HCT116 (cell line): ENCODE data around the gene ACTN1. TPM values are rescaled to one million over a fixed set of nuclear protein-coding genes. Genes with fewer than 3 reads are reported as not detected.

Source experiments
- ATAC-seq: fragments of 200-7000 bp; cut with Tn5 transposase; 2 replicates; pipeline ENCODE4 v1.9.1; 2020; ENCODE audit warnings: mild to moderate bottlenecking, moderate library complexity
- BruUV-seq: library from RNA; stranded (reverse); fragments of 400-500 nt; replicated peaks from 2 replicates; lab custom pipeline; 2021; lab: Mats Ljungman, UMichigan
- CTCF ChIA-PET: fragments of 300-600 bp; sonication (Branson Sonifier 250); formaldehyde crosslinking; loops from one replicate; lab custom pipeline; 2021; ENCODE audit warnings: antibody characterized with exemption; lab: Charles Lee
- POLR2A ChIA-PET: fragments of 300-600, 350-600 bp; sonication (Branson Sonifier 250); formaldehyde crosslinking; loops from one replicate; lab custom pipeline; 2021; ENCODE audit warnings: antibody characterized with exemption; lab: Charles Lee
- RAD21 ChIA-PET, 2 experiments: fragments of 300-600 bp; sonication (Branson Sonifier 250); formaldehyde crosslinking; loops; one replicate each; lab custom pipeline; 2023; ENCODE audit warnings: low total read pairs in 2 of 2; ENCODE audit not compliant: uncharacterized antibody in 2 of 2, unreplicated experiment in 2 of 2, low non-redundant PET in 1 of 2; lab: Charles Lee
- DNase-seq: peaks from one replicate; pipeline ENCODE4 v3.0.0-alpha.2; 2010; ENCODE audit warnings: low read depth, low spot score
- H2AFZ ChIP-seq: fragments of 200-600 bp; shearing (Covaris generic), sonication (generic); 2 replicates; pipeline ENCODE4 v1.6.1; 2017; ENCODE audit warnings: low read depth, mixed run types, mixed read lengths, antibody characterized with exemption, low read length; ENCODE audit not compliant: poor library complexity, severe bottlenecking
- H3K27ac ChIP-seq: 2 replicates; pipeline ENCODE4 v1.5.1; 2012; ENCODE audit warnings: low read depth, low read length
- H3K27me3 ChIP-seq: fragments of 200-600 bp; sonication (generic); 2 replicates; pipeline ENCODE4 v1.6.1; 2016; ENCODE audit warnings: mixed run types, low read length, mixed read lengths; ENCODE audit not compliant: insufficient read depth
- H3K36me3 ChIP-seq, 2 experiments: fragments of 200-500 bp in 1 of 2; fragments of 200-600 bp in 1 of 2; sonication (Bioruptor generic) in 1 of 2; sonication (generic) in 1 of 2; 2 replicates each; pipeline versions ENCODE4 v1.5.1 to v1.6.1; 2014 to 2016; ENCODE audit warnings: low read length in 2 of 2, inconsistent platforms in 1 of 2, mixed read lengths in 1 of 2, mixed run types in 1 of 2; ENCODE audit not compliant: insufficient read depth in 2 of 2, control insufficient read depth in 1 of 2
- H3K4me1 ChIP-seq, 2 experiments: fragments of 200-600 bp in 1 of 2; sonication (generic) in 1 of 2; 2 replicates each; pipeline versions ENCODE4 v1.5.1 to v1.6.1; 2012 to 2017; ENCODE audit warnings: low read length in 2 of 2, inconsistent platforms in 1 of 2, mild to moderate bottlenecking in 1 of 2, mixed read lengths in 1 of 2, mixed run types in 1 of 2, moderate library complexity in 1 of 2; ENCODE audit not compliant: insufficient read depth in 2 of 2, control insufficient read depth in 1 of 2
- H3K4me2 ChIP-seq: fragments of 200-600 bp; sonication (generic); 2 replicates; pipeline ENCODE4 v1.6.1; 2017; ENCODE audit warnings: mixed run types, low read length, mixed read lengths
- H3K4me3 ChIP-seq, 2 experiments: fragments of 200-600 bp in 1 of 2; sonication (generic) in 1 of 2; replicated peaks in 1 of 2; 2 replicates each; pipeline ENCODE4 v1.5.1; 2011 to 2016; ENCODE audit warnings: low read length in 2 of 2, control low read depth in 1 of 2, low read depth in 1 of 2, mild to moderate bottlenecking in 1 of 2, mixed read lengths in 1 of 2, mixed run types in 1 of 2
- H3K79me2 ChIP-seq: fragments of 200-600 bp; sonication (generic); 2 replicates; pipeline ENCODE4 v1.6.1; 2017; ENCODE audit warnings: mild to moderate bottlenecking, mixed run types, low read length, moderate library complexity, mixed read lengths; ENCODE audit not compliant: insufficient read depth
- H3K9ac ChIP-seq: fragments of 200-600 bp; sonication (generic); 2 replicates; pipeline ENCODE4 v1.6.1; 2016; ENCODE audit warnings: low read length, mixed read lengths
- H3K9me2 ChIP-seq: fragments of 200-600 bp; sonication (generic), shearing (Covaris generic); 2 replicates; pipeline ENCODE4 v1.6.1; 2017; ENCODE audit warnings: mixed run types, mild to moderate bottlenecking, moderate library complexity; ENCODE audit not compliant: insufficient read depth
- H3K9me3 ChIP-seq, 2 experiments: fragments of 200-500 bp in 1 of 2; fragments of 200-600 bp in 1 of 2; sonication (Bioruptor generic) in 1 of 2; sonication (generic) in 1 of 2; 2 replicates each; pipeline ENCODE4 v1.6.1; 2014 to 2017; ENCODE audit warnings: low read length in 2 of 2, mixed read lengths in 2 of 2, inconsistent platforms in 1 of 2, low read depth in 1 of 2, mild to moderate bottlenecking in 1 of 2, mixed run types in 1 of 2, moderate library complexity in 1 of 2; ENCODE audit not compliant: control insufficient read depth in 1 of 2, insufficient read depth in 1 of 2
- H4K20me1 ChIP-seq: fragments of 200-600 bp; sonication (generic), shearing (Covaris generic); 2 replicates; pipeline ENCODE4 v1.6.1; 2017; ENCODE audit warnings: mixed run types, mild to moderate bottlenecking, moderate library complexity; ENCODE audit not compliant: insufficient read depth
- CBX3 ChIP-seq: IDR thresholded peaks from 2 replicates; pipeline ENCODE4 v1.6.1; 2012; ENCODE audit warnings: low read depth
- CEBPB ChIP-seq: IDR thresholded peaks from 2 replicates; pipeline ENCODE4 v1.6.1; 2012; ENCODE audit warnings: low read depth
- EGR1 ChIP-seq: IDR thresholded peaks from 2 replicates; pipeline ENCODE4 v1.6.1; 2012; ENCODE audit warnings: low read depth
- ELF1 ChIP-seq: IDR thresholded peaks from 2 replicates; pipeline ENCODE4 v1.6.1; 2012; ENCODE audit warnings: low read depth, borderline replicate concordance
- EZH2phosphoT487 ChIP-seq: fragments of 200-600 bp; IDR thresholded peaks from 2 replicates; pipeline ENCODE4 v1.6.1; 2018; ENCODE audit warnings: antibody characterized with exemption, borderline replicate concordance
- FOSL1 ChIP-seq: IDR thresholded peaks from 2 replicates; pipeline ENCODE4 v1.6.1; 2012; ENCODE audit warnings: low read depth
- RAD21 ChIP-seq: IDR thresholded peaks from 2 replicates; pipeline ENCODE4 v1.6.1; 2012; ENCODE audit warnings: low read depth, mild to moderate bottlenecking
- SIN3A ChIP-seq: IDR thresholded peaks from 2 replicates; pipeline ENCODE4 v1.6.1; 2012; ENCODE audit warnings: low read depth
- TCF7L2 ChIP-seq: IDR thresholded peaks from 2 replicates; pipeline ENCODE4 v1.7.0; 2011; ENCODE audit warnings: borderline replicate concordance, inconsistent platforms; ENCODE audit not compliant: insufficient read depth, insufficient read length; ENCODE audit errors: extremely low read depth
- intact Hi-C: fragments of 100-400 bp; cut with micrococcal nuclease; formaldehyde crosslinking; loops from 2 replicates; pipeline ENCODE4 v1.10.0; 2022
- total RNA-seq: library from RNA; stranded (reverse); gene quantifications from one replicate; pipeline ENCODE4 v1.2.1, GENCODE V29; 2021; ENCODE audit not compliant: unreplicated experiment
- TF ChIP-seq, protein P1 (sequence below), 3 experiments: fragments of 200-600 bp in 1 of 3; sonication (generic) in 1 of 3; IDR thresholded peaks in 2 of 3; conservative IDR thresholded peaks in 1 of 3; 2 replicates each; pipeline ENCODE4 v1.5.1; 2012 to 2017; ENCODE audit warnings: low read depth in 2 of 3, low read length in 2 of 3, antibody characterized with exemption in 1 of 3, borderline replicate concordance in 1 of 3, control low read depth in 1 of 3, mild to moderate bottlenecking in 1 of 3, mixed read lengths in 1 of 3, mixed run types in 1 of 3, moderate library complexity in 1 of 3; ENCODE audit not compliant: insufficient read depth in 1 of 3
- TF ChIP-seq, protein P2 (sequence below): IDR thresholded peaks from 2 replicates; pipeline ENCODE4 v1.6.1; 2011; ENCODE audit warnings: mild to moderate bottlenecking, low read length, moderate library complexity; ENCODE audit not compliant: insufficient replicate concordance; ENCODE audit errors: extremely low read depth
- TF ChIP-seq, protein P3 (sequence below): IDR thresholded peaks from 2 replicates; pipeline ENCODE4 v1.6.1; 2012

Gene ACTN1
- total RNA-seq, 1 experiment from 2014 or later, result 123 TPM

DNA sequence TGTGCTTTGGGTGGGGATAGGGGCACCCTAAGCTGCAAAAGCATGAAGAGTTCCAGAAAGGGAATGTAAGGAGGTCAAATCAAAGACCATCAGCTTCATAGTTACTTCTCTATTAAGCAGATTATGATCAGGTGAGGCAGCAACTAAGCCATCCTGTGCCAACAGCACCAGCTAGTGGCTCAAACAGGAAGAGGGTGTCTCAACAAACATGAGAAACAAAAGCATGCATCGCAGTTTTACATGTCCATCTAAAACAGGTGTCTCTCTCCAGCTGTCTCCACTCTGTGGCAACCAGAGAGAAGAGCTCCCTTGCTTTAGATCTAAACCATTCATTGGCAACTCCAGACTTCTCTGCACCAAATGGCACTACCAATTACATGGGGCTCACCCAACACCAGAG lies 52.9 kb downstream of the ACTN1 start:
- Histone ChIP-seq H2AFZ (no peak overlapping the region), H3K27ac (no peak overlapping the region), H3K79me2 (peaks cover 60% of the 10 kb centered on the region), H3K4me2 (no peak overlapping the region), H4K20me1 (0 out of 2 replicates have a peak, but pooled peaks cover 3% of the 10 kb centered on the region), H3K9ac (no peak overlapping the region), H3K27me3 (no peaks in the 10 kb centered on the region), H3K9me2 (no peaks in the 10 kb centered on the region), H3K4me3 (no peak overlapping the region), H3K9me3 (peaks cover 5 to 9% of the 10 kb centered on the region in 2 experiments; a peak in 2 of 4 replicates), H3K36me3 (peaks cover 0 to 21% of the 10 kb centered on the region in 2 experiments; a peak in 1 of 4 replicates), H3K4me1 (peaks cover 0 to 5% of the 10 kb centered on the region in 2 experiments; a peak in 1 of 4 replicates)
- RAD21 ChIA-PET, result no interaction called here
- no peak for DNase-seq
- intact Hi-C loops, result no loop called here
- CTCF ChIA-PET, result no interaction called here
- POLR2A ChIA-PET, result no interaction called here
- peak; percentile 66; the same call in 1 of the 2 replicates for TF ChIP-seq CBX3
- TF ChIP-seq, protein P1, sequence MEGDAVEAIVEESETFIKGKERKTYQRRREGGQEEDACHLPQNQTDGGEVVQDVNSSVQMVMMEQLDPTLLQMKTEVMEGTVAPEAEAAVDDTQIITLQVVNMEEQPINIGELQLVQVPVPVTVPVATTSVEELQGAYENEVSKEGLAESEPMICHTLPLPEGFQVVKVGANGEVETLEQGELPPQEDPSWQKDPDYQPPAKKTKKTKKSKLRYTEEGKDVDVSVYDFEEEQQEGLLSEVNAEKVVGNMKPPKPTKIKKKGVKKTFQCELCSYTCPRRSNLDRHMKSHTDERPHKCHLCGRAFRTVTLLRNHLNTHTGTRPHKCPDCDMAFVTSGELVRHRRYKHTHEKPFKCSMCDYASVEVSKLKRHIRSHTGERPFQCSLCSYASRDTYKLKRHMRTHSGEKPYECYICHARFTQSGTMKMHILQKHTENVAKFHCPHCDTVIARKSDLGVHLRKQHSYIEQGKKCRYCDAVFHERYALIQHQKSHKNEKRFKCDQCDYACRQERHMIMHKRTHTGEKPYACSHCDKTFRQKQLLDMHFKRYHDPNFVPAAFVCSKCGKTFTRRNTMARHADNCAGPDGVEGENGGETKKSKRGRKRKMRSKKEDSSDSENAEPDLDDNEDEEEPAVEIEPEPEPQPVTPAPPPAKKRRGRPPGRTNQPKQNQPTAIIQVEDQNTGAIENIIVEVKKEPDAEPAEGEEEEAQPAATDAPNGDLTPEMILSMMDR (IDR thresholded peaks at IDR 0.05 in 2 of 3, conservative IDR thresholded peaks at IDR 0.05 in 1 of 3; ENCODE audit: borderline replicate concordance in 1 of 3, insufficient read depth in 1 of 3, low read depth in 2 of 3, low read length in 2 of 3), result peak in 2 of 3 experiments; percentile 60 to 72; a peak in 4 of 6 replicates
- TF ChIP-seq TCF7L2, result no peak
- BruUV-seq, result no TSS peak
- ATAC-seq, result no peak

DNA sequence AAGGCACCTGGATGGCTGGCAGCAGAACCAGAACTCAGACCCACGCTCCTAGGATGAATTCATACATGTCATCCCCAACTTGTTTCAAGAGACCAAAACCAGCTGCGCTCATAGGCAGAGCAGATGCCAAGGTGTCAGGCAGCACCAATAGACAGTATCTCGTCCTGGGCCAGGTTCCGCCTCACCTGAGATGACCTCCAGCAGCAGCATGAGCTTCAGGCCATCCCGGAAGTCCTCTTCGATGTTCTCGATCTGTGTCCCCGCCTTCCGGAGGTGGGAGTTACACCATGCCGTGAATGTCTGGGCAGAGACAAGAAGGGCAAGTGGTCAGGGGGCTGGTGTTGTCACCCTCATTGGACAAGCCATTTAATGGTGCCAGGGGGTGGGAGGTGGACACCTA lies 53.7 kb downstream of the ACTN1 start:
- H3K27me3 ChIP-seq, result no peaks in the 10 kb centered on the region
- H4K20me1 ChIP-seq, result 0 out of 2 replicates have a peak, but pooled peaks cover 3% of the 10 kb centered on the region
- no peak overlapping the region for H3K4me3 ChIP-seq
- peaks cover 3 to 29% of the 10 kb centered on the region in 2 experiments; a peak in 2 of 4 replicates for H3K36me3 ChIP-seq
- H3K4me1 ChIP-seq, result peaks cover 0 to 5% of the 10 kb centered on the region in 2 experiments; a peak in 1 of 4 replicates
- ChIA-PET POLR2A (no interaction called here), CTCF (no interaction called here), RAD21 (no interaction called here)
- peaks cover 5 to 9% of the 10 kb centered on the region in 2 experiments; a peak in 2 of 4 replicates for H3K9me3 ChIP-seq
- intact Hi-C loops, result no loop called here
- no peak for ATAC-seq
- no peak overlapping the region for H3K4me2 ChIP-seq
- no peak overlapping the region for H3K9ac ChIP-seq
- no peaks in the 10 kb centered on the region for H3K9me2 ChIP-seq
- DNase-seq, result no peak
- no TSS peak for BruUV-seq
- H3K79me2 ChIP-seq, result peaks cover 52% of the 10 kb centered on the region; the same call in 1 of the 2 replicates
- H2AFZ ChIP-seq, result no peak overlapping the region
- H3K27ac ChIP-seq, result no peak overlapping the region
- TF ChIP-seq, protein P1 (IDR thresholded peaks at IDR 0.05 in 2 of 3, conservative IDR thresholded peaks at IDR 0.05 in 1 of 3; ENCODE audit: borderline replicate concordance in 1 of 3, insufficient read depth in 1 of 3, low read depth in 2 of 3, low read length in 2 of 3), result no peak
- no peak for TF ChIP-seq EGR1
- TF ChIP-seq FOSL1, result no peak
- no peak for TF ChIP-seq SIN3A
- no peak for TF ChIP-seq ELF1
- no peak for TF ChIP-seq RAD21
- TF ChIP-seq TCF7L2, result no peak
- TF ChIP-seq, protein P2, sequence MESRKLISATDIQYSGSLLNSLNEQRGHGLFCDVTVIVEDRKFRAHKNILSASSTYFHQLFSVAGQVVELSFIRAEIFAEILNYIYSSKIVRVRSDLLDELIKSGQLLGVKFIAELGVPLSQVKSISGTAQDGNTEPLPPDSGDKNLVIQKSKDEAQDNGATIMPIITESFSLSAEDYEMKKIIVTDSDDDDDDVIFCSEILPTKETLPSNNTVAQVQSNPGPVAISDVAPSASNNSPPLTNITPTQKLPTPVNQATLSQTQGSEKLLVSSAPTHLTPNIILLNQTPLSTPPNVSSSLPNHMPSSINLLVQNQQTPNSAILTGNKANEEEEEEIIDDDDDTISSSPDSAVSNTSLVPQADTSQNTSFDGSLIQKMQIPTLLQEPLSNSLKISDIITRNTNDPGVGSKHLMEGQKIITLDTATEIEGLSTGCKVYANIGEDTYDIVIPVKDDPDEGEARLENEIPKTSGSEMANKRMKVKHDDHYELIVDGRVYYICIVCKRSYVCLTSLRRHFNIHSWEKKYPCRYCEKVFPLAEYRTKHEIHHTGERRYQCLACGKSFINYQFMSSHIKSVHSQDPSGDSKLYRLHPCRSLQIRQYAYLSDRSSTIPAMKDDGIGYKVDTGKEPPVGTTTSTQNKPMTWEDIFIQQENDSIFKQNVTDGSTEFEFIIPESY, result no peak
- TF ChIP-seq, protein P3, sequence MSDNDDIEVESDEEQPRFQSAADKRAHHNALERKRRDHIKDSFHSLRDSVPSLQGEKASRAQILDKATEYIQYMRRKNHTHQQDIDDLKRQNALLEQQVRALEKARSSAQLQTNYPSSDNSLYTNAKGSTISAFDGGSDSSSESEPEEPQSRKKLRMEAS, result no peak
- TF ChIP-seq EZH2phosphoT487, result no peak
- TF ChIP-seq CEBPB, result no peak
